ENCODE results near the gene CYTH2. TPM values are rescaled to one million over a fixed set of nuclear protein-coding genes. Genes with fewer than 3 reads are reported as not detected.

CYTH2 gene
- total RNA-seq, 1 experiment from 2014 or later, result 72.6 TPM

- POLR2A ChIA-PET, result interaction anchor here (0.6 kb wide), 1 partner anchor 528 kb away, joined by 3 read pairs; no protein-coding TSS in a partner anchor
- TF ChIP-seq FOXP4 (CRISPR knock-in tag; IDR thresholded peaks at IDR 0.05), result no peak
- TF ChIP-seq USF1 (CRISPR knock-in tag; IDR thresholded peaks at IDR 0.05), result no peak
- TF ChIP-seq KAT7 (CRISPR knock-in tag; IDR thresholded peaks at IDR 0.05; ENCODE audit: borderline replicate concordance), result no peak
- no peak for TF ChIP-seq HMGA2 (CRISPR knock-in tag; IDR thresholded peaks at IDR 0.05)
- TF ChIP-seq AFF4 (CRISPR knock-in tag; IDR thresholded peaks at IDR 0.05; ENCODE audit: borderline replicate concordance), result no peak
- no peak for TF ChIP-seq ZNF219 (CRISPR knock-in tag; IDR thresholded peaks at IDR 0.05; ENCODE audit: borderline replicate concordance)
- no peak for TF ChIP-seq CTCF (IDR thresholded peaks at IDR 0.05)
- TF ChIP-seq ERG (CRISPR knock-in tag; IDR thresholded peaks at IDR 0.05), result no peak
- CTCF ChIA-PET, result interaction anchor here (1.0 kb wide), 2 partner anchors 9 to 87 kb away, joined by 3 read pairs; no protein-coding TSS in a partner anchor
- Mint-ChIP-seq H3K4me1 (peaks cover 18% of the 10 kb centered on the region), H3K27ac (no peak overlapping the region), H3K27me3 (ENCODE audit: low read depth) (peaks cover 25% of the 10 kb centered on the region), H3K4me3 (no peak overlapping the region), H3K9me3 (no peaks in the 10 kb centered on the region), H3K36me3 (no peaks in the 10 kb centered on the region)
- no peak for DNase-seq (ENCODE audit: low spot score)
- no peak for ATAC-seq
These were observed 28.0 kb downstream of the CYTH2 start for GRCh38 chr19:48496959-48497727.

- Mint-ChIP-seq H3K27ac (no peak overlapping the region; the same call in 1 of the 2 replicates), H3K4me1 (peaks cover 17% of the 10 kb centered on the region), H3K27me3 (ENCODE audit: low read depth) (peaks cover 25% of the 10 kb centered on the region), H3K36me3 (no peaks in the 10 kb centered on the region), H3K9me3 (no peaks in the 10 kb centered on the region), H3K4me3 (no peak overlapping the region)
- DNase-seq (ENCODE audit: low spot score) (no peak), ATAC-seq (no peak)
- ChIA-PET CTCF (no interaction called here), POLR2A (no interaction called here)
- TF ChIP-seq STAT6 (CRISPR knock-in tag; conservative IDR thresholded peaks at IDR 0.05; ENCODE audit: low read depth), result no peak
- TF ChIP-seq ZNF396 (CRISPR knock-in tag; IDR thresholded peaks at IDR 0.05; ENCODE audit: borderline replicate concordance), result no peak
- no peak for TF ChIP-seq MLX (CRISPR knock-in tag; IDR thresholded peaks at IDR 0.05)
- no peak for TF ChIP-seq ZNF532 (CRISPR knock-in tag; IDR thresholded peaks at IDR 0.05; ENCODE audit: borderline replicate concordance)
These were observed 28.8 kb downstream of the CYTH2 start for GRCh38 chr19:48497728-48498594.

Data from WTC11 (cell line).